ENCODE data around the gene TBC1D21. TPM values are rescaled to one million over a fixed set of nuclear protein-coding genes. Genes with fewer than 3 reads are reported as not detected.

Gene TBC1D21
- total and polyA plus RNA-seq, 2 of the 8 experiments (the other 6 are each of a cell fraction or from before 2014, with no cell fraction given): not detected

GRCh38 chr15:73934281-73934680, 60.9 kb downstream of the TBC1D21 start:
- H3K18ac ChIP-seq (ENCODE audit: extremely low read depth, low read length): no peak overlapping the region
- H3K14ac ChIP-seq (ENCODE audit: insufficient read length): no peak overlapping the region
- no peak overlapping the region for H4K8ac ChIP-seq (ENCODE audit: extremely low read depth, insufficient read depth, low read length)
- no peak overlapping the region for H3K56ac ChIP-seq (replicated peaks; ENCODE audit: insufficient read length, low read depth, low read length)
- peaks cover 0 to 3% (median 2%) of the 10 kb centered on the region in 4 experiments; a peak in 4 of 7 replicates for H3K4me1 ChIP-seq (replicated peaks in 1 of 4; ENCODE audit: control insufficient read depth in 3 of 4, insufficient read depth in 4 of 4, low read length in 3 of 4)
- DNase-seq (ENCODE audit: low read depth in 1 of 2, low spot score in 2 of 2): no peak
- no peak overlapping the region for H4K91ac ChIP-seq (replicated peaks; ENCODE audit: insufficient read length, low read length)
- H2AFZ ChIP-seq (ENCODE audit: low read length): no peak overlapping the region
- POLR2A ChIA-PET (ENCODE audit: partially characterized antibody): interaction anchor here (2.5 kb wide), 1 partner anchor 8 kb away, joined by 14 read pairs; the partner anchor contains the start of gene LOXL1
- H3K23me2 ChIP-seq (ENCODE audit: low read depth, low read length): no peaks in the 10 kb centered on the region
- H3K9ac ChIP-seq (replicated peaks in 1 of 4; ENCODE audit: extremely low read depth in 1 of 4, low read depth in 3 of 4, low read length in 3 of 4): no peak overlapping the region
- FAIRE-seq: no peak
- H3K27me3 ChIP-seq (replicated peaks in 1 of 4; ENCODE audit: control insufficient read depth in 3 of 4, extremely low read depth in 1 of 4, insufficient read depth in 3 of 4, low read length in 3 of 4): no peaks in the 10 kb centered on the region
- H2BK120ac ChIP-seq (replicated peaks; ENCODE audit: low read depth, low read length): no peak overlapping the region
- H3K9me3 ChIP-seq (ENCODE audit: insufficient read depth in 2 of 2, low read depth in 1 of 2, low read length in 1 of 2): no peaks in the 10 kb centered on the region
- WGBS, 2 experiments (ENCODE audit: extremely low coverage in 1 of 2, insufficient coverage in 1 of 2, insufficient read length in 1 of 2, insufficient replicate concordance in 2 of 2, low coverage in 1 of 2, low lambda C conversion rate in 2 of 2, missing lambda C conversion rate in 1 of 2): 86% methylated on average over 7 of the region's 7 CpGs; no CpG with 5 or more reads in 1 of the 2 experiments
- H3K79me1 ChIP-seq (ENCODE audit: low read depth, low read length): no peaks in the 10 kb centered on the region
- H3K27ac ChIP-seq (ENCODE audit: low read depth, low read length): no peak overlapping the region
- no peak overlapping the region for H3K4me2 ChIP-seq (ENCODE audit: insufficient read depth in 1 of 2, low read depth in 2 of 2, low read length in 2 of 2)
- no peak overlapping the region for H2BK20ac ChIP-seq (ENCODE audit: low read length)
- no peak overlapping the region for H3K23ac ChIP-seq (ENCODE audit: insufficient read length)
- peaks cover 0 to under 1% of the 10 kb centered on the region in 2 experiments for H4K20me1 ChIP-seq (replicated peaks in 1 of 2; ENCODE audit: control insufficient read depth in 1 of 2, insufficient read depth in 2 of 2, low read length in 2 of 2)
- no peak overlapping the region for H2AK5ac ChIP-seq (ENCODE audit: low read depth, low read length)
- CTCF ChIA-PET (ENCODE audit: partially characterized antibody): interaction anchor here (0.7 to 5.8 kb wide), 8 partner anchors 14 to 377 kb away, joined by 3 to 31 read pairs (median 4); no protein-coding TSS in a partner anchor
- no peak overlapping the region for H2BK5ac ChIP-seq (ENCODE audit: low read depth, low read length)
- H3K4me3 ChIP-seq (ENCODE audit: extremely low read depth in 1 of 4, insufficient read depth in 2 of 4, low read depth in 3 of 4, low read length in 4 of 4): no peak overlapping the region
- no peak overlapping the region for H3K4ac ChIP-seq (replicated peaks; ENCODE audit: insufficient read length, low read depth, low read length)
- H2BK12ac ChIP-seq (ENCODE audit: low read depth, low read length): no peak overlapping the region
- no peak overlapping the region for H4K5ac ChIP-seq (ENCODE audit: insufficient read length, low read depth, low read length)
- H2BK15ac ChIP-seq (ENCODE audit: low read length): no peak overlapping the region
- H3K36me3 ChIP-seq (ENCODE audit: control insufficient read depth in 2 of 4, insufficient read depth in 4 of 4, low read length in 3 of 4): no peaks in the 10 kb centered on the region
- H3K79me2 ChIP-seq (ENCODE audit: control insufficient read depth in 1 of 2, insufficient read depth in 2 of 2, low read length in 2 of 2): no peaks in the 10 kb centered on the region
- TF ChIP-seq ATF3 (IDR thresholded peaks at IDR 0.05; ENCODE audit: insufficient read depth, low read depth, low read length): no peak
- no peak for TF ChIP-seq USF2 (IDR thresholded peaks at IDR 0.05; ENCODE audit: low read length)
- TF ChIP-seq KDM4A (IDR thresholded peaks at IDR 0.05; ENCODE audit: low read depth, low read length, severe bottlenecking): no peak
- no peak for TF ChIP-seq HDAC2 (IDR thresholded peaks at IDR 0.05; ENCODE audit: borderline replicate concordance in 1 of 2, low read depth in 2 of 2, low read length in 2 of 2)
- no peak for TF ChIP-seq EGR1 (IDR thresholded peaks at IDR 0.05; ENCODE audit: borderline replicate concordance, low read depth, low read length)
- TF ChIP-seq CHD2 (IDR thresholded peaks at IDR 0.05; ENCODE audit: low read length): no peak
- no peak for TF ChIP-seq MAX (IDR thresholded peaks at IDR 0.05)
- TF ChIP-seq SIRT6 (IDR thresholded peaks at IDR 0.05; ENCODE audit: low read length): no peak
- TF ChIP-seq TAF1 (IDR thresholded peaks at IDR 0.05; ENCODE audit: low read depth, low read length): no peak

Measured in H1 (cell line).